HepG2 (cell line): ENCODE data around the gene KIF22. TPM values are rescaled to one million over a fixed set of nuclear protein-coding genes. Genes with fewer than 3 reads are reported as not detected.
A peak's percentile ranks its signal among the peaks of the same experiment; 100 is the strongest.

Experiments used
- BRD4 ChIP-seq: sonication (generic); formaldehyde crosslinking; IDR thresholded peaks from 2 replicates; pipeline ENCODE4 v1.4.0; 2020; ENCODE audit warnings: missing genetic modification reagents
- ESRRA ChIP-seq: sonication (generic); formaldehyde crosslinking; IDR thresholded peaks from 2 replicates; pipeline ENCODE4 v1.5.1; 2020; ENCODE audit warnings: mild to moderate bottlenecking, low read depth, missing genetic modification reagents
- KLF13 ChIP-seq: sonication (generic); formaldehyde crosslinking; IDR thresholded peaks from 2 replicates; pipeline ENCODE4 v1.4.0; 2020; ENCODE audit warnings: mild to moderate bottlenecking, missing genetic modification reagents
- NR2F6 ChIP-seq, 2 experiments: IDR thresholded peaks; 2 replicates each; pipeline ENCODE4 v1.6.1; 2016; ENCODE audit warnings: antibody characterized with exemption in 1 of 2, mild to moderate bottlenecking in 1 of 2
- RORA ChIP-seq: sonication (generic); formaldehyde crosslinking; IDR thresholded peaks from 2 replicates; pipeline ENCODE4 v1.5.0; 2020; ENCODE audit warnings: mild to moderate bottlenecking, missing genetic modification reagents, moderate library complexity
- ZNF460 ChIP-seq: sonication (generic); formaldehyde crosslinking; IDR thresholded peaks from 2 replicates; pipeline ENCODE4 v1.5.1; 2020; ENCODE audit warnings: missing genetic modification reagents, mild to moderate bottlenecking, borderline replicate concordance
- ZNF562 ChIP-seq: sonication (generic); formaldehyde crosslinking; IDR thresholded peaks from 2 replicates; pipeline ENCODE4 v1.8.0; 2022; ENCODE audit warnings: missing genetic modification reagents, borderline replicate concordance
- polyA plus RNA-seq, 8 experiments: library from polyadenylated mRNA; depleted of rRNA in 3 of 8; stranded (reverse) in 7 of 8; unstranded in 1 of 8; fragments of >200 nt; fragmentation: Illumina TruSeq in 4 of 8; extraction: Trizol in 4 of 8; gene quantifications; 2 replicates each; pipeline versions ENCODE4 v1.2.1 to v1.2.3, GENCODE V29; 2011 to 2016; ENCODE audit warnings: low read depth in 4 of 8, missing spikeins in 1 of 8, mixed read lengths in 1 of 8; ENCODE audit not compliant: insufficient read depth in 1 of 8
- total RNA-seq, 5 experiments: library from RNA; depleted of rRNA; stranded (reverse); fragments of >200 nt; fragmentation: Illumina TruSeq; extraction: Trizol; gene quantifications; 2 replicates each; pipeline ENCODE4 v1.2.3, GENCODE V29; 2016; ENCODE audit warnings: low read depth in 1 of 5
- TF ChIP-seq, protein P1 (sequence below): sonication (generic); formaldehyde crosslinking; IDR thresholded peaks from 2 replicates; pipeline ENCODE4 v1.4.0; 2020; ENCODE audit warnings: missing genetic modification reagents, borderline replicate concordance
- TF ChIP-seq, protein P2 (sequence below): sonication (generic); formaldehyde crosslinking; IDR thresholded peaks from one replicate; pipeline ENCODE4 v1.5.1; 2020; ENCODE audit warnings: mild to moderate bottlenecking, missing genetic modification reagents; ENCODE audit errors: not compliant biosample characterization
- TF ChIP-seq, protein P3 (sequence below): sonication (generic); formaldehyde crosslinking; IDR thresholded peaks from 2 replicates; pipeline ENCODE4 v1.5.1; 2020; ENCODE audit warnings: mild to moderate bottlenecking, missing genetic modification reagents, borderline replicate concordance

The KIF22 gene
- total and polyA plus RNA-seq, 2 of the 13 experiments (the other 11 are each of a cell fraction or from before 2014, with no cell fraction given) = 95.8 to 118 TPM

DNA sequence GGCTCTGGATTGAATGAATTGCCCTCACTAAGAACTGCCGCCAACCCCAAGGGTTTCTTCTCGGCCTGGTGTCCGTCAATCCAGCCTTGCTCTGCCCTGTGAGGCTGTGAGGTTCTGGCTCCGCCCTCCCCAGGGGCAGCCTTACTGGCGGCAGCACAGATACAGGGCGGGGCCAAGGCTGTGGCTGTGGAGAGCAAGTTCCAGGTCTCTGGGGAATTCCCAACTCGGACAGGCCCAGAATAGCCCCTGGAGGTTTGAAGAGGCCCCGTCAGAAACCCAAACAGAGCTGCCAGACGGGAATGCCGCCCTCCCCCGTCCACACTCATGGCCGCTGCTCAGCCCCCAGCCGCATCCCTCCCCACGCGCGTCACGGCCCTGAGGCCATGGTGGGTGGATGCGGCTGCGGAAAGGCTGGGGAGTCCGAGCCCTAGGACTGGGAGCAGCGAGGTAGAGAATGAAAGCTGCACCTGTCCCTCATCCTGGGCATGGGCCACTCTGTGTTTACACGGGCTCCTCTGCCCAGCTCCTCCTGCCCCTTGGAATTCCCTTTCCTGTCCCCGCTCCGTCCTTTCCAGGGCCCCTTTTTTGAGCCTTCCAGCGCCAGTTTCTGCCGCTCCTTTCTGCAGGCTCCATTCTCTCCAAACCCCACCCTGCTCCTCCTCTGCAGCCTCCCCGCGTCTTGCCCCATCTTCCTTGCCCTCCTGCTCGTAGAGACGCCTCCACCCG is 20.8 kb downstream of the KIF22 start (continued):
- TF ChIP-seq, protein P1, sequence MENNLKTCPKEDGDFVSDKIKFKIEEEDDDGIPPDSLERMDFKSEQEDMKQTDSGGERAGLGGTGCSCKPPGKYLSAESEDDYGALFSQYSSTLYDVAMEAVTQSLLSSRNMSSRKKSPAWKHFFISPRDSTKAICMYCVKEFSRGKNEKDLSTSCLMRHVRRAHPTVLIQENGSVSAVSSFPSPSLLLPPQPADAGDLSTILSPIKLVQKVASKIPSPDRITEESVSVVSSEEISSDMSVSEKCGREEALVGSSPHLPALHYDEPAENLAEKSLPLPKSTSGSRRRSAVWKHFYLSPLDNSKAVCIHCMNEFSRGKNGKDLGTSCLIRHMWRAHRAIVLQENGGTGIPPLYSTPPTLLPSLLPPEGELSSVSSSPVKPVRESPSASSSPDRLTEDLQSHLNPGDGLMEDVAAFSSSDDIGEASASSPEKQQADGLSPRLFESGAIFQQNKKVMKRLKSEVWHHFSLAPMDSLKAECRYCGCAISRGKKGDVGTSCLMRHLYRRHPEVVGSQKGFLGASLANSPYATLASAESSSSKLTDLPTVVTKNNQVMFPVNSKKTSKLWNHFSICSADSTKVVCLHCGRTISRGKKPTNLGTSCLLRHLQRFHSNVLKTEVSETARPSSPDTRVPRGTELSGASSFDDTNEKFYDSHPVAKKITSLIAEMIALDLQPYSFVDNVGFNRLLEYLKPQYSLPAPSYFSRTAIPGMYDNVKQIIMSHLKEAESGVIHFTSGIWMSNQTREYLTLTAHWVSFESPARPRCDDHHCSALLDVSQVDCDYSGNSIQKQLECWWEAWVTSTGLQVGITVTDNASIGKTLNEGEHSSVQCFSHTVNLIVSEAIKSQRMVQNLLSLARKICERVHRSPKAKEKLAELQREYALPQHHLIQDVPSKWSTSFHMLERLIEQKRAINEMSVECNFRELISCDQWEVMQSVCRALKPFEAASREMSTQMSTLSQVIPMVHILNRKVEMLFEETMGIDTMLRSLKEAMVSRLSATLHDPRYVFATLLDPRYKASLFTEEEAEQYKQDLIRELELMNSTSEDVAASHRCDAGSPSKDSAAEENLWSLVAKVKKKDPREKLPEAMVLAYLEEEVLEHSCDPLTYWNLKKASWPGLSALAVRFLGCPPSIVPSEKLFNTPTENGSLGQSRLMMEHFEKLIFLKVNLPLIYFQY (CRISPR knock-in tag) = peak; percentile 65; the same call in 1 of the 2 replicates
- TF ChIP-seq ZNF460 (CRISPR knock-in tag) = no peak
- no peak for TF ChIP-seq ZNF562 (CRISPR knock-in tag)
- TF ChIP-seq KLF13 (CRISPR knock-in tag) = no peak
- TF ChIP-seq, protein P2, sequence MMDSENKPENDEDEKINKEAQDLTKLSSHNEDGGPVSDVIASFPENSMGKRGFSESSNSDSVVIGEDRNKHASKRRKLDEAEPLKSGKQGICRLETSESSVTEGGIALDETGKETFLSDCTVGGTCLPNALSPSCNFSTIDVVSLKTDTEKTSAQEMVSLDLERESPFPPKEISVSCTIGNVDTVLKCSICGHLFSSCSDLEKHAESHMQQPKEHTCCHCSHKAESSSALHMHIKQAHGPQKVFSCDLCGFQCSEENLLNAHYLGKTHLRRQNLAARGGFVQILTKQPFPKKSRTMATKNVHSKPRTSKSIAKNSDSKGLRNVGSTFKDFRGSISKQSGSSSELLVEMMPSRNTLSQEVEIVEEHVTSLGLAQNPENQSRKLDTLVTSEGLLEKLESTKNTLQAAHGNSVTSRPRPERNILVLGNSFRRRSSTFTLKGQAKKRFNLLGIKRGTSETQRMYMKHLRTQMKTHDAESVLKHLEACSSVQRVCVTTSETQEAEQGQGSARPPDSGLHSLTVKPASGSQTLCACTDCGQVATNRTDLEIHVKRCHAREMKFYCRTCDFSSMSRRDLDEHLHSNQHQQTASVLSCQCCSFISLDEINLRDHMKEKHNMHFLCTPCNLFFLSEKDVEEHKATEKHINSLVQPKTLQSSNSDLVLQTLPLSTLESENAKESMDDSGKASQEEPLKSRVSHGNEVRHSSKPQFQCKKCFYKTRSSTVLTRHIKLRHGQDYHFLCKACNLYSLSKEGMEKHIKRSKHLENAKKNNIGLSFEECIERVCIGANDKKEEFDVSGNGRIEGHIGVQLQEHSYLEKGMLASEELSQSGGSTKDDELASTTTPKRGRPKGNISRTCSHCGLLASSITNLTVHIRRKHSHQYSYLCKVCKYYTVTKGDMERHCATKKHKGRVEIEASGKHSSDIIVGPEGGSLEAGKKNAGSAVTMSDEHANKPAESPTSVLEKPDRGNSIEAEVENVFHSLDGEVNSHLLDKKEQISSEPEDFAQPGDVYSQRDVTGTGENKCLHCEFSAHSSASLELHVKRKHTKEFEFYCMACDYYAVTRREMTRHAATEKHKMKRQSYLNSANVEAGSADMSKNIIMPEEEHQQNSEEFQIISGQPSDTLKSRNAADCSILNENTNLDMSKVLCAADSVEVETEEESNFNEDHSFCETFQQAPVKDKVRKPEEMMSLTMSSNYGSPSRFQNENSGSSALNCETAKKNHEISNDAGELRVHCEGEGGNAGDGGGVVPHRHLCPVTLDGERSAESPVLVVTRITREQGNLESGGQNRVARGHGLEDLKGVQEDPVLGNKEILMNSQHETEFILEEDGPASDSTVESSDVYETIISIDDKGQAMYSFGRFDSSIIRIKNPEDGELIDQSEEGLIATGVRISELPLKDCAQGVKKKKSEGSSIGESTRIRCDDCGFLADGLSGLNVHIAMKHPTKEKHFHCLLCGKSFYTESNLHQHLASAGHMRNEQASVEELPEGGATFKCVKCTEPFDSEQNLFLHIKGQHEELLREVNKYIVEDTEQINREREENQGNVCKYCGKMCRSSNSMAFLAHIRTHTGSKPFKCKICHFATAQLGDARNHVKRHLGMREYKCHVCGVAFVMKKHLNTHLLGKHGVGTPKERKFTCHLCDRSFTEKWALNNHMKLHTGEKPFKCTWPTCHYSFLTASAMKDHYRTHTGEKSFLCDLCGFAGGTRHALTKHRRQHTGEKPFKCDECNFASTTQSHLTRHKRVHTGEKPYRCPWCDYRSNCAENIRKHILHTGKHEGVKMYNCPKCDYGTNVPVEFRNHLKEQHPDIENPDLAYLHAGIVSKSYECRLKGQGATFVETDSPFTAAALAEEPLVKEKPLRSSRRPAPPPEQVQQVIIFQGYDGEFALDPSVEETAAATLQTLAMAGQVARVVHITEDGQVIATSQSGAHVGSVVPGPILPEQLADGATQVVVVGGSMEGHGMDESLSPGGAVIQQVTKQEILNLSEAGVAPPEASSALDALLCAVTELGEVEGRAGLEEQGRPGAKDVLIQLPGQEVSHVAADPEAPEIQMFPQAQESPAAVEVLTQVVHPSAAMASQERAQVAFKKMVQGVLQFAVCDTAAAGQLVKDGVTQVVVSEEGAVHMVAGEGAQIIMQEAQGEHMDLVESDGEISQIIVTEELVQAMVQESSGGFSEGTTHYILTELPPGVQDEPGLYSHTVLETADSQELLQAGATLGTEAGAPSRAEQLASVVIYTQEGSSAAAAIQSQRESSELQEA (CRISPR knock-in tag) = peak; percentile 31
- no peak for TF ChIP-seq RORA
- TF ChIP-seq BRD4 (CRISPR knock-in tag) = 0 out of 2 replicates have a peak, but pooled peaks have one; percentile 52
- TF ChIP-seq NR2F6 (IDR thresholded peaks at IDR 0.05) = 0 out of 2 replicates have a peak, but pooled peaks have one; percentile 8
- TF ChIP-seq NR2F6 (CRISPR knock-in tag; IDR thresholded peaks at IDR 0.05) = no peak
- TF ChIP-seq, protein P3, sequence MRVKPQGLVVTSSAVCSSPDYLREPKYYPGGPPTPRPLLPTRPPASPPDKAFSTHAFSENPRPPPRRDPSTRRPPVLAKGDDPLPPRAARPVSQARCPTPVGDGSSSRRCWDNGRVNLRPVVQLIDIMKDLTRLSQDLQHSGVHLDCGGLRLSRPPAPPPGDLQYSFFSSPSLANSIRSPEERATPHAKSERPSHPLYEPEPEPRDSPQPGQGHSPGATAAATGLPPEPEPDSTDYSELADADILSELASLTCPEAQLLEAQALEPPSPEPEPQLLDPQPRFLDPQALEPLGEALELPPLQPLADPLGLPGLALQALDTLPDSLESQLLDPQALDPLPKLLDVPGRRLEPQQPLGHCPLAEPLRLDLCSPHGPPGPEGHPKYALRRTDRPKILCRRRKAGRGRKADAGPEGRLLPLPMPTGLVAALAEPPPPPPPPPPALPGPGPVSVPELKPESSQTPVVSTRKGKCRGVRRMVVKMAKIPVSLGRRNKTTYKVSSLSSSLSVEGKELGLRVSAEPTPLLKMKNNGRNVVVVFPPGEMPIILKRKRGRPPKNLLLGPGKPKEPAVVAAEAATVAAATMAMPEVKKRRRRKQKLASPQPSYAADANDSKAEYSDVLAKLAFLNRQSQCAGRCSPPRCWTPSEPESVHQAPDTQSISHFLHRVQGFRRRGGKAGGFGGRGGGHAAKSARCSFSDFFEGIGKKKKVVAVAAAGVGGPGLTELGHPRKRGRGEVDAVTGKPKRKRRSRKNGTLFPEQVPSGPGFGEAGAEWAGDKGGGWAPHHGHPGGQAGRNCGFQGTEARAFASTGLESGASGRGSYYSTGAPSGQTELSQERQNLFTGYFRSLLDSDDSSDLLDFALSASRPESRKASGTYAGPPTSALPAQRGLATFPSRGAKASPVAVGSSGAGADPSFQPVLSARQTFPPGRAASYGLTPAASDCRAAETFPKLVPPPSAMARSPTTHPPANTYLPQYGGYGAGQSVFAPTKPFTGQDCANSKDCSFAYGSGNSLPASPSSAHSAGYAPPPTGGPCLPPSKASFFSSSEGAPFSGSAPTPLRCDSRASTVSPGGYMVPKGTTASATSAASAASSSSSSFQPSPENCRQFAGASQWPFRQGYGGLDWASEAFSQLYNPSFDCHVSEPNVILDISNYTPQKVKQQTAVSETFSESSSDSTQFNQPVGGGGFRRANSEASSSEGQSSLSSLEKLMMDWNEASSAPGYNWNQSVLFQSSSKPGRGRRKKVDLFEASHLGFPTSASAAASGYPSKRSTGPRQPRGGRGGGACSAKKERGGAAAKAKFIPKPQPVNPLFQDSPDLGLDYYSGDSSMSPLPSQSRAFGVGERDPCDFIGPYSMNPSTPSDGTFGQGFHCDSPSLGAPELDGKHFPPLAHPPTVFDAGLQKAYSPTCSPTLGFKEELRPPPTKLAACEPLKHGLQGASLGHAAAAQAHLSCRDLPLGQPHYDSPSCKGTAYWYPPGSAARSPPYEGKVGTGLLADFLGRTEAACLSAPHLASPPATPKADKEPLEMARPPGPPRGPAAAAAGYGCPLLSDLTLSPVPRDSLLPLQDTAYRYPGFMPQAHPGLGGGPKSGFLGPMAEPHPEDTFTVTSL = 0 out of 2 replicates have a peak, but pooled peaks have one; percentile 36
- no peak for TF ChIP-seq ESRRA (CRISPR knock-in tag)
